HG03457 (cell line): Measurements from ENCODE around the gene RNU4-1.
"Not testable (repeated sequence)": the region's sequence is repeated elsewhere in the genome, so short reads cannot be mapped to it uniquely, and the experiment has no call there.

Source experiments
- ATAC-seq: cut with Tn5 transposase; IDR thresholded peaks from one replicate; pipeline ENCODE4 v1.9.1; 2021; ENCODE audit warnings: moderate number of reproducible peaks; ENCODE audit not compliant: unreplicated experiment

RNU4-1 gene

DNA sequence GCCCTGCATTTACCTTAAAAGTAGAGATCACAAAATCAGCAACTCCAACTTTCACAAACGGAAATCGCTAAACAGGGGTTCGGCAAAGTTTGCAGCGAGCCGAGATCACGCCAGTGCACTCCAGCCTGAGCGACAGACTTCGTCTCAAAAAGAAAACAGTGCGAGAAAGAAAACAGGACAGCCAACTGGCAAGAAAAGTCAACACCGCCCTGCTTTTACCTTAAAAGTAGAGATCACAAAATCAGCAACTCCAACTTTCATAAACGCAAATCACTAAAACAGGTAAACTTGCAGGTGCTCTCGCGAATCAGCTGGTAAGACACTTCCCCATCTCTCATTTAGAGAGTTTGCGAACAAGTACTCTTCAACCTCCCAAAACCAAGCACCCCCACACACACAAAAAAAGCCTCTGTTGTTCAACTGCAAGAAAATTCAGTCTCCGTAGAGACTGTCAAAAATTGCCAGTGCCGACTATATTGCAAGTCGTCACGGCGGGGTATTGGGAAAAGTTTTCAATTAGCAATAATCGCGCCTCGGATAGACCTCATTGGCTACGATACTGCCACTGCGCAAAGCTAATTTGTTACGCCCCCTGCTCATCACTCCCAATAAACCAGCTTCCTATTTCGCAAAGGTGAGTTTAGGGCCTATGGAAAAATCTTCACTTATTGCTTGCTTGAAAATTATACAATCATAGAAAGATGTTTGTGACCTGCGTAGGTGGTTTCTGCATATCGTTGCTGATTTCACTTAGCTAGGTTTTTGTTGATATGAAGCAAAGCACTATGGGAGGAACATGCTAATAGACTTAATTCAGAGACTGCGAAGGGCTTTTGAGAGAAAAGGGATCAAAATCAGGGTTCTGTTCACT is at the start of gene RNU4-1:
TSS of gene RNU4-1 (minus strand) at position 577 of the 871 bp plus-strand sequence.
- ATAC-seq, result no peak

DNA sequence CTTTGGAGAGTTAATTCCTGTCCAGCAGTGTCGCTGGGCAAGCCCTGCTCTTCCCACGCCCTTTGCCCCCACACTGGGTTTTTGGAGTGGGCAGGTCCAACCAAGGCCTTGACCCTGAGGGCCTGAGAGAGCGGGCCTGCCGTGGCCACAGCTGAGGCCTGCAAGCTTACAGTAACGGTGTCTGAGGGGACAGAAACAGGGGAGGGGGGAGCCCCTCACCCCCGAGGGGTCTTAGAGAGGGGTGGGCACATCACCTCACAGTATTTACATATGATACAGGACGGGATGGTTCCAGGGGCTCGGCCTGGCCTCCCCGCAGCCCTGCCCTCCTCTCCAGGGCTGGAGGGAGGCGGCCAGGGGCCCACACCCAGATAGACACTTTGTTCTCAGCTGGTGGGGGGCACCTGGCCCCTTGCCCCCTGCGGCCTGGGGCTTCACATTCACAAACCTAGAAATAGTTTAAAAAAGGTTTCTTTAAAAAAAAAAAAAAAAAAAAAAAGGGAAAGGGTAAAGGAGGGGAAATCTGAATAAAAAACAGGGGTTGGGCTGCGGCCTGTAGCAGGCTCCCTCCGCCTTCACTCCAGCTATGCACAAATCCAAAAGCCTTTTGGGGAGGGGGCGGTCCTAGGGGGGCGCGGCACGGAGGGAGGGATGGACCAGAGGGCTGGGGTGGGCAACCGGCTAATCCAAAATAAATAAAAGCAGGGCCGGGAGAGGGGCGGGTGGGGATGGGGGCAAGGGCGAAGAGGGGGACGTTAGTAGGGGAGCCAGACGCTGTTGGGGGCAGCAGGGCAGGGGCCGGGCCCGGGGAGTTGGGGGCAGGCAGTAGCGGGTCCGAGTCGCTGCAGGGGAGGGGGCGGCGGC is 49.4 kb upstream of the RNU4-1 start:
- no peak for ATAC-seq

GRCh38 chr12:120339256-120339655 is 46.2 kb upstream of the RNU4-1 start:
- no peak for ATAC-seq

DNA sequence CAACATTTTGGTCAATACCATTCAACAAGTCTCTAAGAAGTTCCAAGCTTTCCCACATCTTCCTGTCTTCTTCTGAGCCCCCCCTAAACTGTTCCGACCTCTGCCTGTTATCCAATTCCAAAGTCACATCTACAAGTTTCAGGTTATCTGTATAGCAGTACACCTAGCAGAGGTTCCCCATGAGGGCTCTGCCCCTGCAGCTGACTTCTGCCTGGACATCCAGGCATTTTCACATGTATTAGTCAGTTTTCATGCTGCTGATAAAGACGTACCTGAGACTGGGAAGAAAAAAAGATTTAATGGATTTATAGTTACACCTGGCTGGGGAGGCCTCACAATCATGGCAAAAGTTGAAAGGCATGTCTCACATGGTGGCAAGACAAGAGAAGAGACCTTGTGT is 44.7 kb upstream of the RNU4-1 start:
- ATAC-seq, result no peak

GRCh38 chr12:120336392-120336791 is 43.4 kb upstream of the RNU4-1 start:
- ATAC-seq, result not testable (repeated sequence)

DNA sequence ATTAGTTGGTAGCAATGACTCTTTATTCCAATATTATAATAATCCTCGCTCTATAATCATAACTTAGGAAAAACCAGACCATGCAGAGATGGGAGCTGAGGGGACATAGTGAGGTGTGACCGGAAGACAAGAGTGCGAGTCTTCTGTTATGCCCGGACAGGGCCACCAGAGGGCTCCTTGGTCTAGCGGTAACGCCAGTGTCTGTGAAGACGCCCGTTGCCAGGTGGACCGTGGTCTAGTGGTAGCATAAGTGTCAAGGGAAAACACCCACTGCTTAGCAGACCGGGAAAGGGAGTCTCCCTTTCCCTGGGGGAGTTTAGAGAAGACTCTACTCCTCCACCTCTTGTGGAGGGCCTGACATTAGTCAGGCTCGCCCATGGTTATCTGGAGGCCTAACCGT is 42.4 kb upstream of the RNU4-1 start:
- not testable (repeated sequence) for ATAC-seq

- no peak for ATAC-seq
These were observed 39.5 kb upstream of the RNU4-1 start for GRCh38 chr12:120332523-120332922.

- ATAC-seq, result no peak
These were observed 39.0 kb upstream of the RNU4-1 start for GRCh38 chr12:120332041-120332440.

GRCh38 chr12:120331390-120331789 is 38.4 kb upstream of the RNU4-1 start:
- ATAC-seq, result no peak

GRCh38 chr12:120328228-120328627 is 35.2 kb upstream of the RNU4-1 start:
- ATAC-seq, result no peak

DNA sequence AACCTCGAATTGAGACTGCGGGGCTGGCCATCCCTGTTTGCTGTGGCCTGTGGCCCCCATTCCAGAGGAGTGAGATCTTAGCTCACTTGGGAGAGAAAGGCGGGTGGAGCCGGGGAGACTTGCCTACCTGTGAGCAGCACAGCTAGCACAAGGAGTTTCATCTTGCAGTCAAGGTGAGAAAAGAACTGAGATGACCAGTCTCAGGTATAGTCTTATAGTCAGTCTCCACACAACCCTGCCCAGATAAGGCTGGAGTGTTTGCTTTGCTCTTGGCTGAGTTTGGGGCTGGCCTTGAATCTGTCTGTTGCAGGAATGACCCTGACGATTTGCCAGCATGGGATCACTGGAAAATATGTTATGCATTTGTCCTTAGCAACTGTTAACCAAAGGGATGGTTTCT is 34.6 kb upstream of the RNU4-1 start, which contains the start of gene PLA2G1B:
TSS of gene PLA2G1B (minus strand) at position 187 of the 400 bp plus-strand sequence. CDS start at position 161, 26 bp downstream.
- no peak for ATAC-seq

DNA sequence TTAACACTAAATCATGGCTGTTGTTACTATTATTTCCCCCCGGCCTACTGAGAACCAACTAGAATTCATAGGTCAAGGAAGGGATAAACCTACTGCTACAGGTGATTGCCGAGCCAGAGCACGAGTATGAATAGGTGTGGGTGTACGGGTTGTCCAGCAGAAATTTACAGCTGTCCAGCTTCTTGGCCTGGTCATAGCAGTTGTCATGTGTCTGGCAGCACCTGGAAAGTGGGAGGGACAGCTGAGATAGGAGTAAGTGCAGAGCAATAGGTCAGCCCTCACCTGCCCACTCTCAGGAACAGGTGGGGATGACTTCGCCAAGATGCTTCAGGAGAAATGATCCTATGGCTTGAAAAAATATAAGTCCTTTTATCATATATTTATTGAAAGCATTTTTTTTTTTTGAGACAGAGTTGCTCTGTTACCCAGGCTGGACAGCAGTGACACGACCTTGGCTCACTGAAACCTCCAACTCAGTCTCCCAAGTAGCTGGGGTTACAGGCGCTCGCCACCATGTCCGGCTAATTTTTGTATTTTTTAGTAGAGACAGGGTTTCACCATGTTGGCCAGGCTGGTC is 31.9 kb upstream of the RNU4-1 start:
- ATAC-seq, result no peak

DNA sequence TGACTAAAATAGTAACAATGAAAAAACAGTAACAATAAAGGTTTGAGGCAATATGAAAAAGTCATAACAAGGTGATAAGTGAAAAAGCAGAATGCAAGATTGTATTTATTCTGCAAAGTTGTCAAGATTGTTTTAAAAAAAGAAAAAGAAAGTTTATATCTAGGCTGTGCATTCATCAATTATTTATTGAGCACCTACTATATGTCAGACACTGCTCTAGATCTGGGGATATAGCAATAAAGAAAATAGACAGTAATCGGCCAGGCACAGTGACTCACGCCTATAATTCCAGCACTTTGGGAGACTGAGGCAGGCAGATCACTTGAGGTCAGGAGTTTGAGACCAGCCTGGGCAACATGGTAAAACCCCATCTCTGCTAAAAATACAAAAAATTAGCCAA is 30.7 kb upstream of the RNU4-1 start:
- no peak for ATAC-seq

GRCh38 chr12:120321382-120322202 is 28.6 kb upstream of the RNU4-1 start:
- no peak for ATAC-seq

DNA sequence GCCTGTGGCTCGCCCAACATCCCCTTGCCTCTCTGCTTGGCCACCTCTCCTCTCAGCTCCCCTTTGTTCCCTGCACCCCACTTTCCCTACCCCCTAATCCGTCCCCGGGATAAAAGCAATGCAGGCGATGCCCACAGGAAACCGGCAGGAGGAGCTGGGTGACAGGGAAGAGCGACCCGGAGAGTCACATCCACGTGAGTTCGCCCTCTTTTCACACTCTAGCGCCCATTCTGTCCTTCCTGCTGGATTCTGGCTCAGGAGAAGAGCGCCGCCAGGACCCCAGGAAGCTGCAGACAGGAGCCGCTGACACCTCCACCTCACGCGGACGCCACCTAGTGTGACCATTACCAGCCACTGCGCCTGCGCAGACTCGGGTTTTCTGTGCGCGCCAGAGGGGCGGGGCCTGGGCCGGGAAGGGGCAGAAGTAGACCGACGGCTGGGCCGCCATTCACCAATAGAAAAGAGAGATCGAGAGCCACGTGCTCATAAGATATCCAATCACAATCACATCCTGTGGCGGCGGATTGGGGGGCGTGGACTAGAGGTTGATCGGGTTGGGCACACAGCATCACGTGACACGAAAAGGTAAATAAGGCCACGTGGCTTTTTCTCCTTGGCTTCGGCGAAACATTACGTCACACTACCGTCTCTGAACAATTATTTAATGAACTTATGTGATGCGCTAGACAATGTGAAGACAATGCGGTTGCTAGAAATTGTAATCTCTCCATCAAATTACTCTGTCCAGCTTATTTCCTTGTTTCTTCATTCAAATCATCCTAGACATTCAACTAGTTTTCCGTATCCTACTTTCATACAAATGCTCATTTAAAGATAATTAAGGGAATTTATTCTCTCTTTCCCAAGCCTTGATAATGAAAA is 24.4 kb upstream of the RNU4-1 start:
- peak; percentile 91 for ATAC-seq

DNA sequence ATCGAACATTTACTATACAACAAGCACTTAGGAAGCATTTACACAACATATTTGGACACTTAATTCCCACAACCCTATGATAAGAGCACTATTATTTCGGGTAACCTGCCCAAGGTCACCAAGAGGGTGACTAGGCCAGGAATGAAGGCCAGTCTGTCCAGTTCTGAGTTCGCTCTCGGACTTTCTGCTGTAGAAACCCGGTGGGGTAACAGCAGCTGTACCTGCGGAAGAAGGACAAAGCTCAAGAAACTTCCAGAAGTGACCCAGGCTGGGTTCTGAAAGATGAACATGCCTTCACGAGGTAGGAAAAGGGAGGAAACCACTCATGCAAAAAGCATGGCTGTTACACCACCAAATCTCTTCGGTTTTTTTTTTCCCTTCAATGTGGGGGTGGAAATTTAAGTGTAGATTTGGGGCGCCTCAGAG is 23.8 kb upstream of the RNU4-1 start:
- ATAC-seq, result no peak

DNA sequence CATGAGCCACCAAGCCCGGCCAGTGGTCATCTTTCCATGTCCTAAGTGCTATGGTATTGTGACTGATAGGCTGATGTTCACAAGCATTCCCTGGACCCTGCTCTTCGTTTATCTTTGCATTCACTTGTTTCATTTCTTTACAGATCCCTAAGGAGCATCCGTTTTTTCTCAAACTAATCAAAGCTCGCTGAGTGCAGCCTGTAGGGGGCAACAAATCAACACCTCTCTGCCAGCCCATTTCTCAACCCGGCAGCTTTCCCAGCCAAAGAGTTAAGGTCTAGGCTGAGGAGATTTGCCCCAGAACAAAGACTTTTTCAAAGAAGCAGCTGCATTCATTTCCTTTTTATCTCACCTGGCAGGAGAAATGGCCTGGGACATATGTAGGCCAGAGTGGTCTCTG is 21.2 kb upstream of the RNU4-1 start:
- ATAC-seq, result no peak

DNA sequence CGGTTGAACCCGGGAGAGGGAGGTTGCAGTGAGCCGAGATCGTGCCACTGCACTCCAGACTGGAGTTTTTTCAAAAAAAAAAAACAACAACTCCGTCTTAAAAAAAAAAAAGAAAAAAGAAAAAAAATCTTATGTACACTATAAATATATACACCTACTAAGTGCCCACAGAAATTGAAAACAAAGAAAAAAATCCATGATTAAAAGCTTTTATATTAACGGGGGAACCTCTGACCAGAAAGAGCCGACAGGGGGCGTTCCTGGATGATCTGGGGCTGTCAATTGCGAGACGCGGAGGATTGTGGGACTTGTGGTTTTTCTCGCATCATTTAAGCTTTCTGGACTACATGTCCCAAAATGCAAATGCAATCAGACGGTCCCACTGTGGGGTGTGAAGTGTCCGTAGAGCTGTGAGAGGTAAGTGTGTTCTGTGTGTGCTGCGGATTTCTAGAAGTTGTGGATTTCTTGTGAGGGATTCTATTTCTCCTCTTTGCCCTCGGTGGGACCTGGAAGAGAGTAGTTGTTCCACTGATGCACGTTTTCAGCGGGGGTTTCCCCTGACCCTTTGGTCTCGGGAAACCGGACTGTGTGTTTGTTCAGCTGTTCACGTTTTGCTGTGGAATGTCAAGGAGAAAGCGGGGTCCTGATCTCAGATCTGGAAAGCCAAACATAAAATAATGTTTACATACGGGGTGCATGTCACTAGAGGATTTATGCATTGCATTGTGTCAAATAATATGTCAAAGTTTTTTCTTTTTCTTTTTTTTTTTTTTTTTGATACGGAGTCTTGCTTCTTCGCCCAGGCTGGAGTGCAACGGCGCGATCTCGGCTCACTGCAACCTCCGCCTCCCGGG is 9.2 kb upstream of the RNU4-1 start, which contains the start of gene SIRT4:
TSS of gene SIRT4 (plus strand) at position 360 of the 854 bp plus-strand sequence. CDS start 1,241 bp downstream, outside the sequence.
- ATAC-seq, result peak; percentile 91

- ATAC-seq, result no peak
These were observed 701 bp downstream of the RNU4-1 start for GRCh38 chr12:120292411-120292660.
